Transverse colon (tissue), 4 donors: Measurements from ENCODE around the gene ARID4B.

Experiments used
- POLR2A ChIP-seq: fragments of 450-650 bp; IDR thresholded peaks from one replicate; pipeline ENCODE4 v1.6.1; 2016; ENCODE audit warnings: antibody characterized with exemption, mild to moderate bottlenecking, moderate library complexity
- POLR2AphosphoS5 ChIP-seq, 3 donors: sonication (generic); formaldehyde crosslinking; IDR thresholded peaks; one replicate each; pipeline ENCODE4 v1.6.1; 2016; ENCODE audit warnings: antibody characterized with exemption in 3 of 3
- TF ChIP-seq, protein P1 (sequence below), 5 experiments: fragments of 200-600 bp in 3 of 5; fragments of 450-650 bp in 2 of 5; sonication (generic) in 3 of 5; IDR thresholded peaks; 1 replicate in 2 of 5; 2 replicates in 3 of 5; pipeline ENCODE4 v1.5.1; 2016 to 2017; ENCODE audit warnings: antibody characterized with exemption in 5 of 5, inconsistent platforms in 3 of 5, mild to moderate bottlenecking in 2 of 5, moderate library complexity in 1 of 5

- no peak for TF ChIP-seq POLR2A
- TF ChIP-seq, protein P1, sequence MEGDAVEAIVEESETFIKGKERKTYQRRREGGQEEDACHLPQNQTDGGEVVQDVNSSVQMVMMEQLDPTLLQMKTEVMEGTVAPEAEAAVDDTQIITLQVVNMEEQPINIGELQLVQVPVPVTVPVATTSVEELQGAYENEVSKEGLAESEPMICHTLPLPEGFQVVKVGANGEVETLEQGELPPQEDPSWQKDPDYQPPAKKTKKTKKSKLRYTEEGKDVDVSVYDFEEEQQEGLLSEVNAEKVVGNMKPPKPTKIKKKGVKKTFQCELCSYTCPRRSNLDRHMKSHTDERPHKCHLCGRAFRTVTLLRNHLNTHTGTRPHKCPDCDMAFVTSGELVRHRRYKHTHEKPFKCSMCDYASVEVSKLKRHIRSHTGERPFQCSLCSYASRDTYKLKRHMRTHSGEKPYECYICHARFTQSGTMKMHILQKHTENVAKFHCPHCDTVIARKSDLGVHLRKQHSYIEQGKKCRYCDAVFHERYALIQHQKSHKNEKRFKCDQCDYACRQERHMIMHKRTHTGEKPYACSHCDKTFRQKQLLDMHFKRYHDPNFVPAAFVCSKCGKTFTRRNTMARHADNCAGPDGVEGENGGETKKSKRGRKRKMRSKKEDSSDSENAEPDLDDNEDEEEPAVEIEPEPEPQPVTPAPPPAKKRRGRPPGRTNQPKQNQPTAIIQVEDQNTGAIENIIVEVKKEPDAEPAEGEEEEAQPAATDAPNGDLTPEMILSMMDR (IDR thresholded peaks at IDR 0.05): no peak
- TF ChIP-seq POLR2AphosphoS5 (IDR thresholded peaks at IDR 0.05): no peak
These were observed 158.0 kb downstream of the ARID4B start for GRCh38 chr1:235169986-235170385.
